H1 (cell line): ENCODE results near the gene KANSL1. TPM values are rescaled to one million over a fixed set of nuclear protein-coding genes. Genes with fewer than 3 reads are reported as not detected.

ENCODE experiments used
- CTCF ChIA-PET: fragments of 300-600 bp; sonication (Branson Sonifier 250); formaldehyde crosslinking; loops from one replicate; lab custom pipeline; 2021; ENCODE audit not compliant: partially characterized antibody; lab: Charles Lee
- POLR2A ChIA-PET: fragments of 300-600 bp; sonication (Branson Sonifier 250); formaldehyde crosslinking; loops from one replicate; lab custom pipeline; 2021; ENCODE audit warnings: inconsistent platforms; ENCODE audit not compliant: partially characterized antibody; lab: Charles Lee
- DNase-seq, 2 experiments: peaks; one replicate each; pipeline versions ENCODE4 v3.0.0 to v3.0.0-alpha.2; 2010 to 2022; ENCODE audit warnings: low spot score in 2 of 2, low read depth in 1 of 2, mixed read lengths in 1 of 2
- FAIRE-seq: peaks from 2 replicates; lab custom pipeline; 2011; peaks lifted over from hg19 to GRCh38; lab: Jason Lieb, UNC
- H2AFZ ChIP-seq: 2 replicates; pipeline ENCODE4 v1.8.1; 2012; ENCODE audit warnings: low read length, inconsistent platforms
- H2AK5ac ChIP-seq: 2 replicates; pipeline ENCODE4 v1.6.1; 2013; ENCODE audit warnings: low read depth, low read length
- H2BK120ac ChIP-seq: replicated peaks from 2 replicates; pipeline ENCODE3; 2013; ENCODE audit warnings: low read depth, low read length, inconsistent platforms
- H2BK12ac ChIP-seq: 2 replicates; pipeline ENCODE4 v1.6.1; 2013; ENCODE audit warnings: low read depth, low read length
- H2BK15ac ChIP-seq: 2 replicates; pipeline ENCODE4 v1.6.1; 2013; ENCODE audit warnings: low read length
- H2BK20ac ChIP-seq: 2 replicates; pipeline ENCODE4 v1.6.1; 2013; ENCODE audit warnings: low read length
- H2BK5ac ChIP-seq: 2 replicates; pipeline ENCODE4 v1.6.1; 2013; ENCODE audit warnings: low read depth, low read length
- H3K14ac ChIP-seq: 2 replicates; pipeline ENCODE4 v1.6.1; 2013; ENCODE audit warnings: inconsistent platforms; ENCODE audit not compliant: insufficient read length
- H3K18ac ChIP-seq: 2 replicates; pipeline ENCODE4 v1.6.1; 2013; ENCODE audit warnings: low read length; ENCODE audit errors: extremely low read depth
- H3K23ac ChIP-seq: 2 replicates; pipeline ENCODE4 v1.6.1; 2013; ENCODE audit warnings: inconsistent platforms; ENCODE audit not compliant: insufficient read length
- H3K23me2 ChIP-seq: 2 replicates; pipeline ENCODE4 v1.6.1; 2013; ENCODE audit warnings: low read depth, low read length
- H3K27ac ChIP-seq: 2 replicates; pipeline ENCODE4 v1.6.1; 2011; ENCODE audit warnings: low read depth, low read length, inconsistent platforms
- H3K27me3 ChIP-seq, 4 experiments: replicated peaks in 1 of 4; 1 replicate in 1 of 4; 2 replicates in 3 of 4; pipeline versions ENCODE4 v1.6.1 to v1.8.1; 2011 to 2013; ENCODE audit warnings: low read length in 3 of 4, mild to moderate bottlenecking in 3 of 4, inconsistent platforms in 2 of 4, mixed read lengths in 2 of 4, moderate library complexity in 1 of 4; ENCODE audit not compliant: control insufficient read depth in 3 of 4, insufficient read depth in 3 of 4; ENCODE audit errors: extremely low read depth in 1 of 4
- H3K36me3 ChIP-seq, 4 experiments: 2 replicates each; pipeline versions ENCODE4 v1.6.1 to v1.8.1; 2011 to 2013; ENCODE audit warnings: mild to moderate bottlenecking in 4 of 4, low read length in 3 of 4, moderate library complexity in 2 of 4, control low read depth in 1 of 4, inconsistent platforms in 1 of 4; ENCODE audit not compliant: insufficient read depth in 4 of 4, control insufficient read depth in 2 of 4
- H3K4ac ChIP-seq: replicated peaks from 2 replicates; pipeline ENCODE3; 2013; ENCODE audit warnings: low read length, low read depth, mixed read lengths, inconsistent platforms; ENCODE audit not compliant: insufficient read length
- H3K4me1 ChIP-seq, 4 experiments: replicated peaks in 1 of 4; 1 replicate in 1 of 4; 2 replicates in 3 of 4; pipeline versions ENCODE4 v1.6.1 to v1.8.1; 2011 to 2013; ENCODE audit warnings: low read length in 3 of 4, inconsistent platforms in 2 of 4, mixed read lengths in 1 of 4; ENCODE audit not compliant: insufficient read depth in 4 of 4, control insufficient read depth in 3 of 4
- H3K4me2 ChIP-seq, 2 experiments: 2 replicates each; pipeline versions ENCODE4 v1.6.1 to v1.8.1; 2011 to 2013; ENCODE audit warnings: low read depth in 2 of 2, low read length in 2 of 2, control low read depth in 1 of 2, inconsistent platforms in 1 of 2, mild to moderate bottlenecking in 1 of 2; ENCODE audit not compliant: insufficient read depth in 1 of 2
- H3K4me3 ChIP-seq, 4 experiments: fragments of 200-600, 300-600 bp in 1 of 4; sonication (generic), shearing (Covaris generic), sonication (Bioruptor Twin) in 1 of 4; 2 replicates each; pipeline versions ENCODE4 v1.5.1 to v1.8.1; 2011 to 2016; ENCODE audit warnings: low read length in 4 of 4, low read depth in 3 of 4, control low read depth in 2 of 4, inconsistent platforms in 2 of 4, mild to moderate bottlenecking in 2 of 4, mixed read lengths in 1 of 4, moderate library complexity in 1 of 4; ENCODE audit not compliant: insufficient read depth in 2 of 4; ENCODE audit errors: extremely low read depth in 1 of 4
- H3K56ac ChIP-seq: replicated peaks from 2 replicates; pipeline ENCODE3; 2013; ENCODE audit warnings: low read depth, mild to moderate bottlenecking, mixed read lengths, low read length, inconsistent platforms; ENCODE audit not compliant: insufficient read length
- H3K79me1 ChIP-seq: 2 replicates; pipeline ENCODE4 v1.6.1; 2013; ENCODE audit warnings: low read depth, low read length, control low read depth
- H3K79me2 ChIP-seq, 2 experiments: 2 replicates each; pipeline versions ENCODE4 v1.6.1 to v1.8.1; 2012 to 2013; ENCODE audit warnings: low read length in 2 of 2, mild to moderate bottlenecking in 2 of 2, inconsistent platforms in 1 of 2; ENCODE audit not compliant: insufficient read depth in 2 of 2, control insufficient read depth in 1 of 2
- H3K9ac ChIP-seq, 4 experiments: replicated peaks in 1 of 4; 1 replicate in 1 of 4; 2 replicates in 3 of 4; pipeline versions ENCODE4 v1.6.1 to v1.8.1; 2011 to 2013; ENCODE audit warnings: low read depth in 3 of 4, low read length in 3 of 4, control low read depth in 2 of 4, mild to moderate bottlenecking in 2 of 4, moderate library complexity in 2 of 4, inconsistent platforms in 1 of 4; ENCODE audit errors: extremely low read depth in 1 of 4
- H3K9me3 ChIP-seq, 2 experiments: 2 replicates each; pipeline versions ENCODE4 v1.6.1 to v1.8.1; 2012 to 2013; ENCODE audit warnings: mild to moderate bottlenecking in 2 of 2, moderate library complexity in 2 of 2, control low read depth in 1 of 2, inconsistent platforms in 1 of 2, low read depth in 1 of 2, low read length in 1 of 2, mixed read lengths in 1 of 2; ENCODE audit not compliant: insufficient read depth in 2 of 2
- H4K20me1 ChIP-seq, 2 experiments: replicated peaks in 1 of 2; 2 replicates each; pipeline versions ENCODE3 to v1.8.1; 2011 to 2013; ENCODE audit warnings: inconsistent platforms in 2 of 2, low read length in 2 of 2, mild to moderate bottlenecking in 1 of 2; ENCODE audit not compliant: insufficient read depth in 2 of 2, control insufficient read depth in 1 of 2
- H4K5ac ChIP-seq: 2 replicates; pipeline ENCODE4 v1.6.1; 2013; ENCODE audit warnings: low read length, low read depth, mixed read lengths, inconsistent platforms; ENCODE audit not compliant: insufficient read length
- H4K8ac ChIP-seq: 2 replicates; pipeline ENCODE4 v1.8.0; 2013; ENCODE audit warnings: mild to moderate bottlenecking, moderate library complexity, low read length, inconsistent platforms; ENCODE audit not compliant: insufficient read depth; ENCODE audit errors: extremely low read depth
- H4K91ac ChIP-seq: replicated peaks from 2 replicates; pipeline ENCODE3; 2013; ENCODE audit warnings: low read length, mixed read lengths, inconsistent platforms; ENCODE audit not compliant: insufficient read length
- BRCA1 ChIP-seq: IDR thresholded peaks from 2 replicates; pipeline ENCODE4 v1.6.1; 2012; ENCODE audit warnings: low read depth, low read length, improper control_type of control experiment
- CHD1 ChIP-seq: IDR thresholded peaks from 2 replicates; pipeline ENCODE4 v1.6.1; 2012; ENCODE audit warnings: low read depth, low read length, improper control_type of control experiment
- CHD2 ChIP-seq: IDR thresholded peaks from 2 replicates; pipeline ENCODE4 v1.6.1; 2012; ENCODE audit warnings: low read length, improper control_type of control experiment
- HDAC6 ChIP-seq: IDR thresholded peaks from one replicate; pipeline ENCODE4 v1.7.1; 2012; ENCODE audit warnings: low read depth, mild to moderate bottlenecking, inconsistent platforms, low read length, moderate library complexity
- KDM1A ChIP-seq: fragments of 200-600, 300-600 bp; sonication (generic); IDR thresholded peaks from 2 replicates; pipeline ENCODE4 v1.7.1; 2016; ENCODE audit warnings: mild to moderate bottlenecking, low read length, borderline replicate concordance
- KDM4A ChIP-seq: IDR thresholded peaks from one replicate; pipeline ENCODE4 v1.7.1; 2012; ENCODE audit warnings: low read depth, mild to moderate bottlenecking, moderate library complexity, low read length, inconsistent platforms; ENCODE audit not compliant: severe bottlenecking
- POU5F1 ChIP-seq: IDR thresholded peaks from 2 replicates; pipeline ENCODE4 v1.6.1; 2011; ENCODE audit warnings: low read depth, mild to moderate bottlenecking, low read length, moderate library complexity
- RNF2 ChIP-seq: fragments of 200-900, 300-1000 bp; sonication (generic); IDR thresholded peaks from 2 replicates; pipeline ENCODE4 v1.7.1; 2016; ENCODE audit warnings: borderline replicate concordance, low read depth, mild to moderate bottlenecking, antibody characterized with exemption, low read length; ENCODE audit not compliant: poor library complexity, severe bottlenecking; ENCODE audit errors: missing control alignments
- SAP30 ChIP-seq: fragments of 300-600 bp; sonication (generic); IDR thresholded peaks from 2 replicates; pipeline ENCODE4 v1.7.1; 2012; ENCODE audit warnings: low read length, moderate library complexity, mild to moderate bottlenecking, inconsistent platforms; ENCODE audit not compliant: insufficient read depth, insufficient replicate concordance
- SIRT6 ChIP-seq: IDR thresholded peaks from one replicate; pipeline ENCODE4 v1.7.1; 2012; ENCODE audit warnings: low read length, inconsistent platforms
- TAF7 ChIP-seq: optimal IDR thresholded peaks from 2 replicates; pipeline ENCODE3; 2011; ENCODE audit warnings: low read depth, mild to moderate bottlenecking, inconsistent platforms, low read length, moderate library complexity, borderline replicate concordance
- WGBS, 2 experiments: shearing (Covaris generic) in 1 of 2; methylation state at CpG; one replicate each; pipeline versions ENCODE4 v1.1.6 to v1.1.7; 2013 to 2015; ENCODE audit warnings: low lambda C conversion rate in 2 of 2, mixed read lengths in 2 of 2, inconsistent platforms in 1 of 2, low coverage in 1 of 2, missing lambda C conversion rate in 1 of 2; ENCODE audit not compliant: insufficient replicate concordance in 2 of 2, insufficient coverage in 1 of 2, insufficient read length in 1 of 2; ENCODE audit errors: extremely low coverage in 1 of 2, missing lambda C conversion rate in 1 of 2; 5-methylcytosine and 5-hydroxymethylcytosine counted together
- polyA plus RNA-seq, 7 experiments: library from polyadenylated mRNA; depleted of rRNA in 3 of 7; stranded (reverse) in 5 of 7; unstranded in 2 of 7; fragments of >200 nt in 5 of 7; fragments of 200-250 nt in 2 of 7; gene quantifications; 1 replicate in 5 of 7; 2 replicates in 1 of 7; 4 replicates in 1 of 7; pipeline versions ENCODE4 v1.2.1 to v1.2.3, GENCODE V29; 2011 to 2013; ENCODE audit warnings: missing spikeins in 2 of 7, mixed read lengths in 2 of 7
- total RNA-seq: library from RNA; stranded (reverse); fragmentation: NEBNext Ultra II Directional; extraction: Animal tissue kit (Norgen Biotek cat#: 25700); gene quantifications from 2 replicates; pipeline ENCODE4 v1.2.1, GENCODE V29; 2021
- TF ChIP-seq, protein P1 (sequence below): IDR thresholded peaks from 2 replicates; pipeline ENCODE4 v1.6.1; 2012; ENCODE audit warnings: low read length, inconsistent platforms

Gene KANSL1
- total and polyA plus RNA-seq, 2 of the 8 experiments (the other 6 are each of a cell fraction or from before 2014, with no cell fraction given): 34.0 to 128 TPM

DNA sequence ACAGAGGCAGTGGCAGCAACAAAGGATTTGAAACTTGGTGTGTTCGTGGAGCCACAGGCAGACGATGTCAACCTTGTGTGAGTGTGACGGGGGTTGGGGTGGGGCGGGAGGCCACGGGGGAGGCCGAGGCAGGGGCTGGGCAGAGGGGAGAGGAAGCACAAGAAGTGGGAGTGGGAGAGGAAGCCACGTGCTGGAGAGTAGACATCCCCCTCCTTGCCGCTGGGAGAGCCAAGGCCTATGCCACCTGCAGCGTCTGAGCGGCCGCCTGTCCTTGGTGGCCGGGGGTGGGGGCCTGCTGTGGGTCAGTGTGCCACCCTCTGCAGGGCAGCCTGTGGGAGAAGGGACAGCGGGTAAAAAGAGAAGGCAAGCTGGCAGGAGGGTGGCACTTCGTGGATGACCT is 168.6 kb downstream of the KANSL1 start:
- DNase-seq (no peak), FAIRE-seq (no peak)
- no peak overlapping the region for H3K14ac ChIP-seq
- no peak overlapping the region for H2BK20ac ChIP-seq
- H2BK120ac ChIP-seq: no peak overlapping the region
- H2BK12ac ChIP-seq: no peak overlapping the region
- 90% methylated on average over 9 of the region's 14 CpGs; no CpG with 5 or more reads in 1 of the 2 experiments for WGBS, 2 experiments
- H3K23me2 ChIP-seq: no peaks in the 10 kb centered on the region
- H3K79me2 ChIP-seq: no peaks in the 10 kb centered on the region
- H2AK5ac ChIP-seq: no peak overlapping the region
- no peak overlapping the region for H4K5ac ChIP-seq
- no peak overlapping the region for H3K27ac ChIP-seq
- no peak overlapping the region for H3K4ac ChIP-seq
- H3K23ac ChIP-seq: no peak overlapping the region
- no peak overlapping the region for H3K4me2 ChIP-seq
- H2AFZ ChIP-seq: no peak overlapping the region
- peaks cover 0 to 5% (median 0%) of the 10 kb centered on the region in 4 experiments; a peak in 2 of 8 replicates for H3K36me3 ChIP-seq
- H4K91ac ChIP-seq: no peak overlapping the region
- POLR2A ChIA-PET: interaction anchor here (0.6 kb wide), 1 partner anchor 216 kb away, joined by 3 read pairs; no protein-coding TSS in a partner anchor
- H3K9me3 ChIP-seq: no peaks in the 10 kb centered on the region
- no peak overlapping the region for H2BK5ac ChIP-seq
- H3K9ac ChIP-seq: no peak overlapping the region
- peaks cover 3 to 19% (median 6%) of the 10 kb centered on the region in 4 experiments for H3K4me1 ChIP-seq
- H3K4me3 ChIP-seq: no peak overlapping the region
- no peaks in the 10 kb centered on the region for H3K79me1 ChIP-seq
- H3K56ac ChIP-seq: no peak overlapping the region
- no peak overlapping the region for H3K18ac ChIP-seq
- H3K27me3 ChIP-seq: no peaks in the 10 kb centered on the region
- 0 out of 2 replicates have a peak overlapping the region, but pooled peaks have one; percentile 43 for H4K8ac ChIP-seq
- CTCF ChIA-PET: interaction anchor here (1.0 to 2.3 kb wide), 2 partner anchors 21 to 22 kb away, joined by 3 to 12 read pairs; no protein-coding TSS in a partner anchor
- H2BK15ac ChIP-seq: no peak overlapping the region
- H4K20me1 ChIP-seq: peaks cover 1 to 5% of the 10 kb centered on the region in 2 experiments
- no peak for TF ChIP-seq BRCA1
- TF ChIP-seq, protein P1, sequence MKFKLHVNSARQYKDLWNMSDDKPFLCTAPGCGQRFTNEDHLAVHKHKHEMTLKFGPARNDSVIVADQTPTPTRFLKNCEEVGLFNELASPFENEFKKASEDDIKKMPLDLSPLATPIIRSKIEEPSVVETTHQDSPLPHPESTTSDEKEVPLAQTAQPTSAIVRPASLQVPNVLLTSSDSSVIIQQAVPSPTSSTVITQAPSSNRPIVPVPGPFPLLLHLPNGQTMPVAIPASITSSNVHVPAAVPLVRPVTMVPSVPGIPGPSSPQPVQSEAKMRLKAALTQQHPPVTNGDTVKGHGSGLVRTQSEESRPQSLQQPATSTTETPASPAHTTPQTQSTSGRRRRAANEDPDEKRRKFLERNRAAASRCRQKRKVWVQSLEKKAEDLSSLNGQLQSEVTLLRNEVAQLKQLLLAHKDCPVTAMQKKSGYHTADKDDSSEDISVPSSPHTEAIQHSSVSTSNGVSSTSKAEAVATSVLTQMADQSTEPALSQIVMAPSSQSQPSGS: no peak
- TF ChIP-seq TAF7: no peak
- no peak for TF ChIP-seq SIRT6
- TF ChIP-seq POU5F1: no peak
- TF ChIP-seq RNF2: no peak
- TF ChIP-seq KDM1A: no peak
- TF ChIP-seq SAP30: no peak
- no peak for TF ChIP-seq KDM4A
- TF ChIP-seq CHD1: no peak
- no peak for TF ChIP-seq HDAC6
- TF ChIP-seq CHD2: no peak
